Germinal center (tissue), 1 donor: ENCODE data around the gene CUL5.
"Not testable (repeated sequence)": the region's sequence is repeated elsewhere in the genome, so short reads cannot be mapped to it uniquely, and the experiment has no call there.

Experiments
- DNase-seq: peaks from one replicate; pipeline ENCODE4 v3.0.0; 2012; ENCODE audit warnings: mixed read lengths, low spot score

CUL5 gene

DNA sequence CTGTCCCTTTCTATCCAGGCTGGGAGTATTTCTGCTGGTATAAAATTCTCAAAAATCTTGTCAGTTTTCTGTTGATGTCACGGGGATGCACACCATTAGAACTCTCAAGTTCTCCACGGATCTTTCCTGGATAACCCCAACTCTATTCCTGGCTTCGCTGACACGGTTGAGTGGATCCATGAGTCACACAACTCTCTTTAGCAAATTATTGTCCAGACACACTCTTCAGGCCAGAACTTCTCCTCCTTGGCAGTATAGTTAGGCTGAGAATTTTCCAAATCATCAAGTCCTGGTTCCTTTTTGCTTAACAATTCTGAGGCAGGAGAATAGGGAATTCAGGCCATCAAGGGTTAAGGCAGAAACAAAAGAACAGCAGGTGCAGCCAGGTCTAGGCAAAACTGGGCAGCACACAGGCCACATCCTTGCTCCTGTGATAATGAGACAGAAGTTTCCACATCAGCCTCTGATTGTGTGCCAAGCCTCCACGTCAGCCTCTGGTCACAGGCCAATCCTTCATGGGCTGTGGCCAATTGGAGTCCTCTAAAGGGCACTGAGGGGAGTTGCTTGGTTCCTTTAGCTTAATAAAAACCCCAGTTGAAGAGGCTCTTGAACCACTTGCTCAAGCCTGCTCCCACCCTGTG lies 106.9 kb downstream of the CUL5 start:
- DNase-seq: no peak

DNA sequence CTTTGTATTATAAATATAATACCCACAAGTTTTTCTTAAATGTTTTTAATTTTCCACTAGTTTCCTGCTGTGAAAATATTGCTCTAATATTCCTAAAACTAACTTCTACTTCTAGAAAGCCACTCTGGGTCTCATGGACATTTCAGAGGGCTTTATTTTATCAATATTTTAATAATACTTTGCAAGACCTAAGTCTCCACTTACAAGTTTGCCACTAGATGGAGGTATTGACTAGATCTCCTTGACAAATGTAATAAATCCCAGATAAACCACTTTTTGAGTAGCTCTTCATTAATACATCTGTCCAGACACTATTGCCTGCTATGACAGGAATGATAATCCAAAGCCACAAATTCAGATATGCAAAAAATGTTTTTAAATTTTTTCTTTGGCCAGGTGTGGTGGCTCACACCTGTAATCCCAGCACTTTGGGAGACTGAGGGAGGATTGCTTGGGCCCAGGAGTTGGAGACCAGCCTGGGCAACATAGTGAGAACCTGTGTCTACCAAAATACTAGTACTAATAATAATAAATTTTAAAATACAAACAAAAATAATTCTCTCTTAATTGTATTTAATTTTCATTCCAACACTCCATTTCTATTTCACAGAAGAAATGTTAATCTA lies 109.2 kb downstream of the CUL5 start:
- DNase-seq: peak; percentile 45

DNA sequence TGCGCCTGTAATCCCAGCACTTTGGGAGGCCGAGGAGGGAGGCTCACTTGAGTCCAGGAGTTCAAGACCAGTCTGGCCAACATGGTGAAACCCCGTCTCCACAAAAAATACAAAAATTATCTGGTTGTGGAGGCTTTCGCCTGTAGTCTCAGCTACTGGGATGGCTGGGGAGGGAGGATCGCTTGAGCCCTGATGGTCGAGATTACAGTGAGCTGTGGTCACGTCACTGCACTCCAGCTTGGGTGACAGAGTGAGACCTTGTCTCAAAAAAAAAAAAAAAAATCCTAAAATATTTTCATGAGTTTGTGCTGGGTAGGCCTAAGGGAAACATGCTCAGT lies 112.2 kb downstream of the CUL5 start:
- not testable (repeated sequence) for DNase-seq

DNA sequence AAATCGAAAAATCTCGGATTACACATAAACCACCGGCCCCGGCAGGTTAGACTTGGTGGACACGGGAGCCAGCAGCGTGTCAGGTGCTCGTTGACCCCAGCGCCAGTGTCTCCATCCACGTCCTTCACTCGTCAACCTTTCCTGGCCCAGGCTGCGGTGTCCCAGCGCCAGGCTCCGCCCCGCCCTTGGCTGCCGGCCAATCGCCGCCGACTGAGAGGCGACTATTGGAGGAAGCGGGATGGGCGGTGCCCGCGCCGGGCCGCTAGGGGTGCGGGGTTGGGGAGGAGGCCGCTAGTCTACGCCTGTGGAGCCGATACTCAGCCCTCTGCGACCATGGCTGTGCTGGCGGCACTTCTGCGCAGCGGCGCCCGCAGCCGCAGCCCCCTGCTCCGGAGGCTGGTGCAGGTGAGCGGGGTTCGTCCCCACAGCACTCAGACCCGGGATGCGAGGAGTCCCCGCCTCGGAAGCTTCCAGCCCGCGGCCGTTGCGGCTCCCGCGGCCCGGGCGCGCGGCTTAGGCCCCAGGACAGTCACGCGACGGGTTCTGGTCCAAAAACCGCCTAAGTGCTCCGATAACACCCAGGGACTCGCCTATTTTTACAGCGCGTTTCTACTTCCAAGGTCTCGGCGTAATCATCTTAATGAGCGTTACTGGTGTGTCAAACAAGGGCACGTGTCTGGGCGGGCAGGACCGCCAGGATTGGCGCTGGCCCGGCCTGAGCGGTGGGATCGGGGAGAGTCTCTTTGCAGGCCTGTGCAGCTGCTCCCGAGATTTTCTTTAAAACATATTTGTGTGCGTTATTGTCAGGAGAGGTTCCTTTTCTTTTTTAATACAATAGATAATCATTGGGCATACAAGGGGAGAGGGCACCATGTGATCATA lies 112.8 kb downstream of the CUL5 start, which contains the start of gene ACAT1:
ACAT1 (plus strand) TSS at position 294 of the 882 bp plus-strand sequence; CDS start at position 334, 40 bp downstream.
- peak; percentile 92 for DNase-seq

DNA sequence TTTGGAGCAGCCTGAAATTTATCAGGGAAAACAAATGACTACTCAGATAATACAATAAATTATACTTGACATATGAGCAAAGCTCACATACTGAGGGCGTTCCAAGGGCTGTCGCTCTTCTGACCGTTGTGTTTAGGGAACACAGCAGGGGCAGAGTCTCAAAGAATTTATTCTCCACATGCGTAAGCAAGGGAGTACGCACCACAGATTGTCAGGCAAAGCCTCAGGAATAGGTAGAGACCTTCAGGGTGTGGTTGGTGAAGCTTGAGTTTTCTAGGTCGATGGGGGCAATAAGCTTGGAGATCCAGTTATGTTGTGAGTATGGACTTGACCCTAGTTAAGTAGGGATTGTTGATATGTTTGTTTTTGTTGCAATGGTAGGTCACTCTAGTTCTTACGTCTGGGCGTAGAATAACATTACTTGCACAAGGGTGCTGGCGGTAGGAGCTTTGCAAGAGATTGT lies 113.5 kb downstream of the CUL5 start:
- DNase-seq: no peak

DNA sequence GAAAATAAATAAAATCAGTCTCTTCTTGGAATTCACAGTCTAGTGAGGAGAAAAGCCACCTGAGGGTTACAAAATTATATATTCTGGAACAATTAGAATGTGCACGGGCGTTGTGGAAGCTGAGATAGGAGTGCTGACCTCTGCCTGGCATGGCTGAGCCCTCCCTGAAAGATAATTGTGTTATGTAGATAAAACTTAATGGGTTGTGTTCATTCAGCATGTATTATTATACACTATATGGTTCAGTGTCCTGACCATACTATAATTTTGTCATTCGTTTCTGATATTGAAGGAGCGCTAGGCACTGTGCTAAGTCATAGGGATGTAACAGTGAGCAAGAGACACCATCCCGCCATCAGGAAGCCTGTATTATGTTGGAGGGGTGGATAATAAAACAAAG lies 116.4 kb downstream of the CUL5 start:
- DNase-seq: no peak

DNA sequence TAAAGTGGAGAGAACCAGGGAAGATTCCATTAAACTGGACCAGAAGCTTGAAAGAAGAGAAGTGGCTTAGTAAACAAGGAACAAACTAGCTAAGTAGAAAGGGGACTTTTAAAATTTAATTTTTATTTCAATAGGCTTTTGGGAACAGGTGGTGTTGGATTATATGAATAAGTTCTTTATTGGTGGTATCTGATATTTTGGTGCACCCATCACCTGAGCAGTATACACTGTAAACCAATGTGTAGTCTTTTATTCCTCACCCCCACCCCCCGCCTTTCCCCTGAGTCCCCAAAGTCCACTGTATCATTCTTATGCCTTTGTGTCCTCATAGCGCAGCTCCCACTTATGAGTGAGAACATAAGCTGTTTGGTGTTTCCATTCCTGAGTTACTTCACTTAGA lies 120.1 kb downstream of the CUL5 start:
- no peak for DNase-seq

DNA sequence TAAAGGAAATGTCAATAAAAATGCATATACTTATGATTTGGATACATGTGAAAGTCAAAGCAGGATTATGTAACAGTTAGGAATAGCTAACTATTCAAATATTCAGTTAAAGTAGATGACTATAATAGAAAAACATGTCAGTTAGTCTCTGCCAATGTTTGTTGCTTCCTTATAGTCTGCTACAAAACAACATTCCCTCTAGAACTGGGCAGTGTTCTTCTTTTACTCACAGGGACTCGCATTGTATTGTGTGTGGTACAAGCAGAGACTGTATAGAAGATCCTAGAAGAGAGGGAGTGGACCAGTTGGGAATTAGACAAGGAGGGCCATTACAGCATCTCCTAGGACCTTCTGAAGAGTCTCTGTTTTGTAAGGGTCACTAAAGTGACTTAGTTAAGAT lies 123.3 kb downstream of the CUL5 start:
- DNase-seq: no peak

DNA sequence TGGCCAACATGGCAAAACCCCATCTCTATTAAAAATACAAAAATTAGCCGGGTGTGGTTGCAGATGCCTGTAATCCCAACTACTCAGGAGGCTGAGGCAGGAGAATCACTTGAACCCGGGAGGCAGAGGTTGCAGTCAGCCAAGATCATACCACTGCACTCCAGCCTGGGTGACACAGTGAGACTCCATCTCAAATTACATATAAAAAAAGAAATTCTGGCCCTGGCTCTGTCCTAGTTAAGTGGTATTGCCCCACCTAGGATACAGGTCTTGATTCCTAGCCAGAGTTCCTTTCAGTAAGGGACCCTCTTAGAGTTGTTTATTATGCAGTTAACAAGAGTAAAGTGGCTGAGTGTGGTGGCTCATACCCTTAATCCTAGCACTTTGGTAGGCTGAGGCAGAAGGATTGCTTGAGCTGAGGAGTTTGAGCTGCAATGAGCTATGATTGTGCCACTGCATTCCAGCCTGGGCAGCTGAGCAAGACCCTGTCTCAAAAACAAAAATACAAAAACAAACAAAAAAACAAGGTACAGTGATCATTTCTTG lies 124.4 kb downstream of the CUL5 start:
- DNase-seq: not testable (repeated sequence)

DNA sequence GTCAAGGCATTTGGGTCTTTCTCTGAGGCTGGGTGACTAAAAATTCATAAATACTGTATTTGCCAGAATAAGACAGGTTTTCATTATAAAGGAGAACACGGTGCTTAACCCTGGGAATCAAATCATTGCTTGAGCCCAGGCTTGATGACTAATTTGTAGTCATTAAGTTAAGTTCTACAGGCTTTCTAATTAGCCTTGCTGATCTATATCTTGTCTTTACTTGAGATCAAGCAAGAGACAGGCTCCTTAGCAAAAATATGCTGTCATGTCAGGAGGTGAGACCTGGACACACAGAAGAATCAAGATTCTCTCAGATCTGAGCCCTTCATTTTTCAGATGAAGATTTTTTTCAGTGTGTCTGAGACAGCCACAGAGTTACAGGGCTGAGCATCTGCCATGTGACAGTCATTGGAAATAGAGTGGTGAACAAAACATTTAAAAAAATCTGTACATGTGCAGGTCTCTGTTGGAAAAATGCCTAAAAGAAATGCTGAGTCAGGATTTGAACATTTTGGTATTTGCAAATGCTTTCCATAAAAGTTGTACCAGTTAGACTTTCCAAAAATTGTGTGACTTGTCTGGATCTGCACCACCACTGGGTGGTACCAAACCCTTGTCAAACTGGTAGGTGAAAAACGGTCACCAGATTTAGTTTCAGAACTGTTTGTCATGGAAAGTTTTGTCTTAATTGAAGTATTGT lies 127.3 kb downstream of the CUL5 start:
- peak; percentile 23 for DNase-seq

DNA sequence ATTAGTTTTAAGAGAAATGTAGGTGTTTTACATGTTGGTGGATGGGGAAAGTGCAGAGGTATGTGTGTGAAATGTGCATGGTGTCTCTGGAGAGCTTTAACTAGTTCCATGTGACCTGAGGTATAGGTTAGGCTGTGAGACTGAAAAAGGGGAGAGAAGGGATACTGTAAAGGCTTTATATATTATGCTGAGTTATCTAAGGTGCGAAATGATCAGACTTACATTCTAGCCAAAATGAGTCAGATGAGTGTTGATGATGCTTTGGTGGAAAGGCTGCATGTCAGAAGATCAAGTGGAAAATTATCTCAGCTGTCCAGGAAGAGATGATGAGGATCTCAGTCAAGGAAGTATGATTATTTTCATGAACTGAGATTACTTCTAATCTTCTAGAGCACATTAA lies 128.5 kb downstream of the CUL5 start:
- no peak for DNase-seq

DNA sequence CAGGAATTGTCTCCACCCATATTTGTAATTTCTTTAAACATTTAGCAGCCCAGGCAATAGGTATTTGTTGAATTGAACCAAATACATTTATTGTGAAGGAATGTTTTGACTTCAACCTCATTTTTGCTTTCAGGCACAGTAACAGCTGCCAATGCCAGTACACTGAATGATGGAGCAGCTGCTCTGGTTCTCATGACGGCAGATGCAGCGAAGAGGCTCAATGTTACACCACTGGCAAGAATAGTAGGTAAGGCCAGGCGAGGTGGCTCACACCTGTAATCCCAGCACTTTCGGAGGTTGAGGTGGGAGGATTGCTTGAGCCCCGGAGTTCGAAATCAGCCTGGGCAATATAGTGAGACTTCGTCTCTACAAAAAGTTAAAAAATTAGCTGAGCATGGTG lies 133.6 kb downstream of the CUL5 start:
- no peak for DNase-seq

DNA sequence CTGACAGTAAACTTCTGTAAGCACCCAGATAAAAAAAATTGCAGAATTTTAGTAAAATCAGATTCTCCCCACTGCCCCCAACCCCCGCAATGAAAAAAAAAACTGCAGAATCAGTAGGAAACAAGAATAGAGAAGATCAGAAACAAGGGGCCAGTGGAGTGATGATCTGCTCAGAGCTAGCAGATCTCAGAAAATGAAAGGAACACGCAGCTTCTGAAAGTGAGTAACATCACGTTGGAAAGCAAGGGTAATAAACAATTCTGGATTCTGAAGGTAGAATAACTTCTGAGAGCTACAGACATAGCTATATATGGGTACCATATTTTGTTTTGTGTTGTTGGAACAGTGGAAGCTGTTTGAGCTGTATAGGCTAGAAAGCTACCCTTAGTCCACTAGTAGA lies 135.9 kb downstream of the CUL5 start:
- no peak for DNase-seq

DNA sequence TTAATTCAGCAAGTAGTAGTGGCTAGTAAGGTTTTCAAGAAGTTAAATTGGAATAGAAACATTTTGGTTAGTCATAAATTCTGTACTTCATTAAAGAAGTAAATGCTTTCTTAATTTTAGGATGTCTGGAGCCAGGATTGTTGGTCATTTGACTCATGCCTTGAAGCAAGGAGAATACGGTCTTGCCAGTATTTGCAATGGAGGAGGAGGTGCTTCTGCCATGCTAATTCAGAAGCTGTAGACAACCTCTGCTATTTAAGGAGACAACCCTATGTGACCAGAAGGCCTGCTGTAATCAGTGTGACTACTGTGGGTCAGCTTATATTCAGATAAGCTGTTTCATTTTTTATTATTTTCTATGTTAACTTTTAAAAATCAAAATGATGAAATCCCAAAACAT lies 138.5 kb downstream of the CUL5 start:
- no peak for DNase-seq

DNA sequence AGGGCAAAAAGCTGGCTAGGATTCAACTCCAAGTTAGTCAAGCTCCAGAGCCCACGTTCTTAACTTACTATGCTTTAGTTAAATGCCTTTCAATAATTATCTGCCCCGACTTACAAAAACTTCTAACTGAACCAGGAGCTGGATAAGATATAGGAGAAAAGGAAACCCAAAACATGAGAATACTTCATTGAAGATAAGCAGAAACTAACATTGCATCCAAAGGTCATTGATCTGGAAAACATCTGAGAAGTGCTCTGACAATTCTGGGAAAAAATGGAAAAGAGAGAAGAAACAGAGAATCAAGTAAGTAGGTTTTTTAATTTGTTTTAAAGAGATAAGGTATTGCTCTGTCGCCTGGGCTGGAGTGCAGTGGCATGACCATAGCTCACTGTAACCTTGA lies 139.9 kb downstream of the CUL5 start:
- no peak for DNase-seq

DNA sequence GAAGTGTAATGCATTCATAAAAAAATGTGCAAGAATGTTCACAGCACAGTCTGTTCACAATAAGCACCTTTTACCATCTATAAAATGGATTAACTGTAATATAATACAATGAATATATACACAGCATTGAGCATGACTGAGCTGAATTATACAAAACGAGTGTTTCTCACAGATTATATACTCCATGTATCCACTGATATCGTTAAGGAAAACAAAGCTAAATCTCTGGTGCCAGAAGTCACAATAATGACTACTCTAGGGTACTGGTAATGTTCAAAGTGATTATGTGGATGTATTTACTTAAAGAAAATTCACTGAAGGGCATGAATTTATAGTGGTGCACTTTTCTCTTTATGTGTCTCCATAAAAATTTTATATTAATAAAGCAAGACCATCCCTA lies 145.9 kb downstream of the CUL5 start:
- no peak for DNase-seq
